Anterior cingulate cortex (tissue), 58 donors: ENCODE results near the gene WDR70.
A peak's percentile ranks its signal among the peaks of the same experiment; 100 is the strongest.
"Not testable (repeated sequence)": the region's sequence is repeated elsewhere in the genome, so short reads cannot be mapped to it uniquely, and the experiment has no call there.

Source experiments
- DNase-seq, 58 donors: peaks; one replicate each; lab custom pipeline; 2025; lab: John Stamatoyannopoulos, UW

The WDR70 gene

DNA sequence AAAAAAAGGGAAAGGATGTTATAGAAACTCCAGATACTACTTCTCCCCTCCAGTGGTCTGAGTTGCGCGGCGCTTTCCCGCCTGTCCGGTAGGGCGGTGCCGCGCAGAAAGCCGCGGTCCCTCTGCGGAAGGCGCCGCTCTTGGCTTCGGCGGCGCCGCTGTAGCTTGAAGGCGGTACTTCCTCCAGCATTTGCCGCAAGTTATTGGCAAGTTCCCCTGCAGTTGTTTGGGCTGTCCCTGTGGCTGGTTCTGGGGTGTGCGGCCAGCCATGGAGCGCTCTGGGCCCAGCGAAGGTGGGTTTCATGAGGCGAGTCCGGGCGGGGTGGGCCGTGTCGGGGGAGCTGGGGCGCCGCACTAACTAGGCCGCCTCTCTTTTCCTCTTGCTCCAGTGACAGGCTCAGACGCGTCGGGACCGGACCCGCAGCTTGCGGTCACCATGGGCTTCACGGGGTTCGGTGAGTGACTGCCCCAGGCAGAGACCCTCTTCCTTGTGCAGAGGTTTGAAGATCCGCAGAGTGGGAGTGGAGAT lies at the start of gene WDR70:
Gene WDR70 (plus strand): TSS at position 219 of the 529 bp plus-strand sequence. CDS start 50 bp downstream, at position 269.
- peak; percentile 32 to 93 (median 80) for DNase-seq

GRCh38 chr5:37334754-37335153 lies 44.4 kb upstream of the WDR70 start:
- not testable (repeated sequence) for DNase-seq

DNA sequence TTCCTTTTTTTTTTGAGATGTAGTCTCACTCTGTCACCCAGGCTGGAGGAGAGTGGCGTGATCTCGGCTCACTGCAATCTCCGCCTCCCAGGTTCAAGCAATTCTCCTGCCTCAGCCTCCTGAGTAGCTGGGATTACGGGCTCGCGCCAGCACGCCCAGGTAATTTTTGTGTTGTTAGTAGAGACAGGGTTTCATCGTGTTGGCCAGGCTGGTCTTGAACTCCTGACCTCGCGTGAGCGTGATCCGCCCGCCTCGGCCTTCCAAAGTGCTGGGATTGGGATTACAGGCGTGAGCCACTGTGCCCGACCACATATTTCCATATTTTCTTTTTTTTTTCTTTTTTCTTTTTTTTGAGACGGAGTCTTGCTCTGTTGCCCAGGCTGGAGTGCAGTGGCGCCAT lies 36.4 kb upstream of the WDR70 start:
- not testable (repeated sequence) for DNase-seq

DNA sequence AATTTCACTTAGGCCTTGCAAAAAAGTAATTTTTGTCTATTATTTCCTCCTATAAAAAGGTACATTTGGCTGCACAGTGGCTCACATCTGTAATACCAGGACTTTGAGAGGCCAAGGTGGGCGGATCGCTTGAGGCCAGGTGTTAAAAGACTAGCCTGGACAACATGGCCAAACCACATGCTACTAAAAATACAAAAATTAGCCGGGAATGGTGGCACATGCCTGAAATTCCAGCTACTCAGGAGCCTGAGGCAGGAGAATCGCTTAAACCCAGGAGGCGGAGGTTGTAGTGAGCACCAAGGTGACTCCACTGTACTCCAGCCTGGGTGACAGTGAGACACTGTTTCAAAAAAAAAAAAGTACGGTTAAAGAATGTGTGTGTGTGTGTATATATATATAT lies 24.0 kb upstream of the WDR70 start:
- DNase-seq: no peak

- no peak for DNase-seq
These were observed 8.6 kb upstream of the WDR70 start for GRCh38 chr5:37370550-37370863.

DNA sequence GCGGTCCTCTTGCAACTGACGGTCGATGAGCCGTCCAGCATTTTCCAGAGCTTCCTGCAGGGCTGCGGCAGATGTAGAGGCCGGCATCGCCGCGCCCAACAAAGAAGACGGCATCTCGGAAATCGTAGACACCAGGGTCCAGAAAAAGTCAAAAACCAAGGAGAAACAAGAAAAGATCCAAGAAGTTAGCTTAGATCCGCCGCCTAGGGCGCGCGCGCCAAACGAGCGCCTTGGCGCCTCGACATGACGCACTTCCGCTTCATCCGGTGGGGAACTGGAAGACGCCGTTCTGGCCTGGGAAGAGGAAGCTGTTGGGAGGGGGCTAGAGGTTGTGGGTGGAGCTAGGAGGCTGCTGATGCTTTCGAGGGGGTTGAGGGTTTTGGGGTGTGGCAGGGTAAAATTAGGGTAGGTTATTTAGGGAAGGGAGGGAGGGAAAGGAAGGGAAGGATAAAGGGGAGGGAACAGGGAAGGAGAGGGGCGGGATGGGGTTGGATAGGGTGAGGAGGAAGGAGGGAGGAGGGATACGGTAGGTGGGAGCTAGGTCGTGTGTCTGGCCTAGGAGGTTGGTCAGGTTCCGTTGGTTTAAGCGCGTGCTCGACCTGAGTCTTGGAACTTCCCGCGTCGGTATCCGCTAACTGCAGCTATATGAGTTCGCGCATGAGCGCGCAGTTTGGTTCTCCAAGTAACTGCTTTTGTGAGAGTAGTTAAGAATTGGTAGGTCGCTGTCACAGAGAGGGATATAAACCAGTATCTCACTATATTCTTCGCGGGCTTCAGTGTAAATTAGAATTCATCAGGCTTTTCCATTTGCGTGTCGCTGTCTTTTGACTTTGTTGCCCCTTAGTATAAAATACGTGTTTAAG lies 8.0 kb upstream of the WDR70 start, which contains the start of gene NUP155:
Gene NUP155 (minus strand): TSS at position 243 of the 863 bp plus-strand sequence. CDS start 129 bp downstream, at position 114.
- DNase-seq: peak; percentile 53 to 95 (median 90)

DNA sequence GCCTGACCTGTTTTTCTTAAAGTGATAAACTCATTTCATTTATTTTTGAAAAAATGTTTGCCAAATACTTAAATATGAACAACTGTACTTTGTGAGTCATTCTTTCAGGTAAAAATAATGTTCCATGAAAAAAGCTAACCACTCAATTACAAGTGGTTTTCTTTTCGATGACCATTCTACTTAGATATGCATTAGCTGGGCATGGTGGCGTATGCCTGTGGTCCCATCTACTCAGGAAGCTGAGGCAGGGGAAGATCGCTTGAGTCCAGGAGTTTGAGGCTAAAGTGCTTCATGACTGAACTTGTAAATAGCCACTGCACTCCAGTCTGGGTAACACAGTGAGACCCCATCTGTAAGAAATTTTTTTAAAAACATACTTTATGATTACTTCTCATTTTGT lies 4.0 kb upstream of the WDR70 start:
- DNase-seq: no peak

DNA sequence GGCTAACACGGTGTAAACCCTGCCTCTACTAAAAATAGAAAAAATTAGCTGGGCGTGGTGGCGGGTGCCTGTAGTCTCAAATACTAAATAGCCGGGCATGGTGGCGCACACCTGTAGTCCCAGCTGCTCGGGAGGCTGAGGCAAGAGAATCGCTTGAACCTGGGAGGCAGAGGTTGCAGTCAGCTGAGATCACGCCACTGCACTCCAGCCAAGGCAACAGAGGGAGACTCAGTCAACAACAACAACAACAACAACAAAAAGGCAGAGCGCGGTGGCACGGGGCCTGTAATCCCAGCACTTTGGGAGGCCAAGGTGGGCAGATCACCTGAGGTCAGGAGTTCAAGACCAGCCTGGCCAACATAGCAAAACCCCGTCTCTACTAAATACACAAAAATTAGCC lies 1.1 kb upstream of the WDR70 start:
- not testable (repeated sequence) for DNase-seq

DNA sequence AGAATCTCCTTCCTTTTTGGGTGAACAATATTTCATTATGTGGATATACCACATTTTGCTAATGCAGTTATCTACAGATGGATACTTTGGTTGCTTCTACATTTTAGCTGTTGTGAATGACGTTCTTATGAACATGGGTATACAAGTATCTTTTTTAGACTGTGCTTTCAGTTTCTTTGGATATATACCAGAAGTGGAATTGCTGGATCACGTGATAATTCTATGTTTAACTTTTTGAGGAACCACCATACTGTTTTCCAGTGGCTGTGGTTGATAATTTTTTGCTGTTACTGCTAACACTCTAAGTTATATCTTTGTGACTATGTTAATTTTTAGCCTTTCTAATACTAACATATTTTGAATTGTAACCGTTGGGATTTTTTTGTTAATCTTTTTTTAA lies 12.5 kb downstream of the WDR70 start:
- peak in 1 of 58 donors; percentile 1 for DNase-seq

DNA sequence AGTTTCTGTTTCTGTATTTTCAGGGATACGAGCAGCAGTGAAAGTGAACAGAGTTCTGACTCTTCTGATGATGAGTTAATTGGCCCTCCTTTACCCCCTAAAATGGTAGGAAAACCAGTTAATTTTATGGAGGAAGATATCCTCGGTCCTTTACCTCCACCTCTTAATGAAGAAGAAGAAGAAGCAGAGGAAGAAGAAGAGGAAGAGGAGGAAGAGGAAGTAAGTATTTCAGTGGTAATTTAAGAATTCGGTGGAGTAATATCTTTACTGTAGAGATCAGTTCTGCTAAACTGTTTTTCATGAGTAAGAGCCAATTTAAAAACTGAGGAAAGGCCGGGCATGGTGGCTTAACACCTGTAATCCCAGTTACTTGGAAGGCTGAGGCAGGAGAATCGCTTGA lies 17.2 kb downstream of the WDR70 start:
- no peak for DNase-seq

- no peak for DNase-seq
These were observed 21.4 kb downstream of the WDR70 start for GRCh38 chr5:37400501-37400900.

DNA sequence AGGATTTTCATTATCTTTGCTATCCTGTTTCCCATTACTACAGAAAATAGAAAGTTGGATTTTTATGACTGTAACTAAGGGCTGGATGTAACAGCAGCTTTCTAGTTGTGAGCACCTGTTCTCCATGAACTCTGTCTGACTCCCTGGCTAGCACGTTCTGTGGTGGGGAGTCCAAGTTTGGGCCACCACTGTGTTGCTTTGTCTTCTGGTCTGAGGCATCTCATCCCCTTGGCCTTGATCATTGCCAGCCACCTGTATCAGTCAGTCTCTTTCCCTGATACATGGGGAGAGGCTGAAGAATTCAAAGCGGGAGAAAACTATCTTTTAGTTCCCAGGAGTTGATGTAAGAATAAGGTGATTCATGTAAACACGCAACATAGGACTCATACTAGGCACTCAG lies 33.4 kb downstream of the WDR70 start:
- no peak for DNase-seq

- not testable (repeated sequence) for DNase-seq
These were observed 36.3 kb downstream of the WDR70 start for GRCh38 chr5:37415456-37415855.

GRCh38 chr5:37417347-37417746 lies 38.2 kb downstream of the WDR70 start:
- no peak for DNase-seq

- no peak for DNase-seq
These were observed 45.3 kb downstream of the WDR70 start for GRCh38 chr5:37424441-37424840.

- no peak for DNase-seq
These were observed 48.9 kb downstream of the WDR70 start for GRCh38 chr5:37428044-37428443.

- no peak for DNase-seq
These were observed 56.1 kb downstream of the WDR70 start for GRCh38 chr5:37435261-37435660.

DNA sequence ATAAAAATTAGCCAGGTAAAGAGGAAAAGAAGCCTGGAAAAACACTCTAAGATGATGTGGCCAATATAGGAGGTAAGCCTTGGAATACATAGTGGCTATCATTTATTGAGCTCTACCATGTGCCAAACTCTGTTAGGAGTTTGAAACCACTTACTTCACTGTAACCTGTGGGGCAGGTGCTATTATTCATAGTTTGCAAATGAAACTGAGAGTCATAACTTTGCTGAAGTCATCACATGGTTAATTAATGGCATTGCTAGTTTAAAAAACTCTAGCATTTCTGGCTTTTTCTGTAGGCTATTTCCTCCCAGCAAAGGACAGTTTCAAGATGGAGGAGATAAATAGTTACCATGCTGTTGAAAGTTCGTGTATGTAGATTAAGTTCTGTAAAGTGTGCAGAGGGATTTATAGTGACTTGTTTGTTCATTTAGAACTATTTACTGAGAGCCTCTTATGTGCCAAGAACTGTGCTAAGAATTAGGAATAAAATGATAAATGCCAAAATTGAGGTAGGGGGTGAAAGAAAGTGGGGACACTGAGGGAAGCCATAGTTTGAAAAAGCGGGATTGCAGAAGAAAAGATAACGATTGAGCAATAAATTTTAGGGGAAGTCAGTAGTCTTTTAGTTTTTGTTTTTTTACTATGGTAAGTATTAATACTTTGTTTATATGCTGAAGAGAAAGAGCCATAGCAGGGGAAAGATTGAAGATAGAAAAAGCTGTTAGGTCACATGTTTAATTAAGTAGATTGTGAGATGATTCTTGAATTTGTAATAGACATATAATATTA lies 57.2 kb downstream of the WDR70 start:
- DNase-seq: no peak

DNA sequence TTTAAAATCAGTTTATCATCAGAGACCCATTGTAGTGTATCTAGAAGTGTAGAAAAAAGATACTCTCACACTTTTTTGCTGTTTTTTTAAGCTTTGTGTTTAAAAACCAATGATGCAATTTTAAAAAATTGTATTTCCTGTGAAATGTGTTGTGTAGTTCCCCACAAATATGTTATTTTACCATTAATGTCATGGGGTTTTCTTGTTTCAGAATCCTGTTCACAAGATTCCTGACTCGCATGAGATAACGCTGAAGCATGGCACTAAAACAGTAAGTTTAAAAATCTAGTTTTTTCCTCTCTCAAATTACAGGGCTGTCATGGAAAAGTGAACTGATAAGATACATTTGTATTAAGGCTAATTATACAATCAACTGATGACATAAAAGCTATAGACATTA lies 58.6 kb downstream of the WDR70 start:
- no peak for DNase-seq

DNA sequence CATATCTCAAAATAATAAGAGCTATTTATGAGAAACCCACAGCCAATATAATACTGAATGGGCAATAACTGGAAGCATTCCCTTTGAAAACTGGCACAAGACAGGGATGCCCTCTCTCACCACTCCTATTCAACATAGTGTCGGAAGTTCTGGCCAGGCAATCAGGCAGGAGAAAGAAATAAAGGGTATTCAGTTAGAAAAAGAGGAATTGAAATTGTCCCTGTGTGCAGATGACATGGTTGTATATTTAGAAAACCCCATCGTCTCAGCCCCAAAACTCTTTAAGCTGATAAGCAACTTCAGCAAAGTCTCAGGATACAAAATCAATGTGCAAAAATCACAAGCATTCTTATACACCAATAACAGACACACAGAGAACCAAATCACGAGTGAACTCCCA lies 66.7 kb downstream of the WDR70 start:
- not testable (repeated sequence) for DNase-seq

DNA sequence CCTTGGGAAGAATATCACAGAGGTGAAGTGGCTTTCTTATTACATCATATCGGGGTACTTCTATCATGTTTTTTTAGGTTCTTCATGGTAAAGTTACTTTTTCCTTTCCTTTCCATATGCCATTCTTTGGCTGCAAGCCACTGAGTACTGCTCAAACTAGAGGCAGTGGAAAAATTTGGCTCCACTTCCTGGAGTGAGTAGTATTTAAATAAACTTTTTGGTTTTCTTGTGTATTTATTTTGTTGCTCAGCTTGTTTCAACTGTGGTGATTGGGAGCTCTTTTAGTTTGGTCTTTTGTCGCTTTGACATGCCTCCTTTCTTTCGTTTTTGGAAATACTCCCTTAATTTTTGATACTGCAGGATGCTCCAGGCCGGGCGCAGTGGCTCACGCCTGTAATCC lies 69.8 kb downstream of the WDR70 start:
- DNase-seq: no peak
